ENCODE results near the gene RANBP17. TPM values are rescaled to one million over a fixed set of nuclear protein-coding genes. Genes with fewer than 3 reads are reported as not detected.

The RANBP17 gene
- total RNA-seq, 1 donor from 2014 or later: 49.7 TPM

DNA sequence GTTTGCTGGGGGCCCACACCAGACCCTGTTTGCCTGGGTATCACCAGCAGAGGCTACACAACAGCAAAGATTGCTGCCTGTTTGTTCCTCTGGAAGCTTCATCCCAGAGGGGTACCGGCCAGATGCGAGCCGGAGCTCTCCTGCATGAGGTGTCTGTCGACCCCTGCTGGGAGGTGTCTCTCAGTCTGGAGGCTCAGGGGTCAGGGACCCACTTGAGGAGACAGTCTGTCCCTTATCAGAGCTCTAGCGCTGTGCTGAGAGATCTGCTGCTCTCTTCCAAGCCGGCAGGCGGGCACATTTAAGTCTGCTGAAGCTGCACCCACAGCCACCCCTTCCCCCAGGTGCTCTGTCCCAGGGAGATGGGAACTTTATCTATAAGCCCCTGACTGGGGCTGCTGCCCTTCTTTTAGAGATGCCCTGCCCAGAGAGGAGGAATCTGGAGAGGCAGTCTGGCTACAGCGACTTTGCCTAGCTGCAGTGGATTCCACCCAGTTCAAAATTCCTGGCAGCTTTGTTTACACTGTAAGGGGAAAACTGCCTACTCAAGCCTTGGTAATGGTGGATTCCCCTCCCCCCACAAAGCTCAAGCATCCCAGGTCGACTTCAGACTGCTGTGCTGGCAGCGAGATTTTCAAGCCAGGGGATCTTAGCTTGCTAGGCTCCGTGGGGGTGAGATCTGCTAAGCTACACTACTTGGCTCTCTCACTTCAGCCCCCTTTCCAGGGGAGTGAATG lies 241.2 kb downstream of the RANBP17 start:
- peaks cover 34% of the 10 kb centered on the region for H3K9me3 Mint-ChIP-seq
- H3K4me3 Mint-ChIP-seq: no peak overlapping the region
- H3K4me3 ChIP-seq: no peak overlapping the region
- H3K9me3 ChIP-seq (ENCODE audit: low read depth): no peaks in the 10 kb centered on the region
- H3K4me1 ChIP-seq: peaks cover 10% of the 10 kb centered on the region
- no peaks in the 10 kb centered on the region for H3F3A ChIP-seq (ENCODE audit: low read depth)
- H3K36me3 ChIP-seq: no peaks in the 10 kb centered on the region
- H3K27me3 Mint-ChIP-seq (ENCODE audit: insufficient read depth, low read depth): no peaks in the 10 kb centered on the region
- peaks cover 14% of the 10 kb centered on the region for H3K36me3 Mint-ChIP-seq
- H3K9ac ChIP-seq: no peak overlapping the region
- H3K79me2 ChIP-seq (ENCODE audit: low read depth): no peaks in the 10 kb centered on the region
- H3K27me3 ChIP-seq: no peaks in the 10 kb centered on the region
- DNase-seq (ENCODE audit: low spot score): peak; percentile 50
- TF ChIP-seq EZH2phosphoT487 (IDR thresholded peaks at IDR 0.05) (no peak), EZH2 (IDR thresholded peaks at IDR 0.05) (no peak)
- TF ChIP-seq, protein P1, sequence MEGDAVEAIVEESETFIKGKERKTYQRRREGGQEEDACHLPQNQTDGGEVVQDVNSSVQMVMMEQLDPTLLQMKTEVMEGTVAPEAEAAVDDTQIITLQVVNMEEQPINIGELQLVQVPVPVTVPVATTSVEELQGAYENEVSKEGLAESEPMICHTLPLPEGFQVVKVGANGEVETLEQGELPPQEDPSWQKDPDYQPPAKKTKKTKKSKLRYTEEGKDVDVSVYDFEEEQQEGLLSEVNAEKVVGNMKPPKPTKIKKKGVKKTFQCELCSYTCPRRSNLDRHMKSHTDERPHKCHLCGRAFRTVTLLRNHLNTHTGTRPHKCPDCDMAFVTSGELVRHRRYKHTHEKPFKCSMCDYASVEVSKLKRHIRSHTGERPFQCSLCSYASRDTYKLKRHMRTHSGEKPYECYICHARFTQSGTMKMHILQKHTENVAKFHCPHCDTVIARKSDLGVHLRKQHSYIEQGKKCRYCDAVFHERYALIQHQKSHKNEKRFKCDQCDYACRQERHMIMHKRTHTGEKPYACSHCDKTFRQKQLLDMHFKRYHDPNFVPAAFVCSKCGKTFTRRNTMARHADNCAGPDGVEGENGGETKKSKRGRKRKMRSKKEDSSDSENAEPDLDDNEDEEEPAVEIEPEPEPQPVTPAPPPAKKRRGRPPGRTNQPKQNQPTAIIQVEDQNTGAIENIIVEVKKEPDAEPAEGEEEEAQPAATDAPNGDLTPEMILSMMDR (IDR thresholded peaks at IDR 0.05): no peak
- H3K27ac ChIP-seq: no peak overlapping the region
- H2AFZ ChIP-seq (replicated peaks): no peak overlapping the region
- H3K4me1 Mint-ChIP-seq: no peaks in the 10 kb centered on the region
- H4K20me1 ChIP-seq (ENCODE audit: low read depth): no peaks in the 10 kb centered on the region
- H3K27ac Mint-ChIP-seq: no peak overlapping the region
- H3K4me2 ChIP-seq: peak overlapping the region; percentile 13

DNA sequence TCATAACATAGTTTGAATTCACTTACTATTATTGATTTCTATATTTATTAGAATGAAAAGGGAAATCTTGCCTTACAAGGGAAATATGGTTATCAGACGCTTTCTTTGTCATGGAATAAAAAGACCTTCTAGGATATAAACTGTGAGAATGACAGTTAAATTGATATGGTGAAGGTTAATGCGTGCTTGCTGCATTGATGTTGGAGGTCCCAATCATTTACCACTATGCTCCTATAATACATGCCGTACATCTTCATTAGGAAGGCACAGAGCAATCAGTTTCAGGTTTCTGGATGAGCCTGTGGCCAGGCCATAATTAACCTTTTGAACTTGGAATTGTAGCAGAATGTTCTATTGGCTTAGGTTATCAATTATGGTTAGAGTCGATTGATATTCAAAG lies 245.9 kb downstream of the RANBP17 start:
- Histone ChIP-seq H3K27me3 (no peaks in the 10 kb centered on the region), H3K4me2 (no peak overlapping the region), H3F3A (ENCODE audit: low read depth) (no peaks in the 10 kb centered on the region), H3K9ac (no peak overlapping the region), H3K4me1 (peaks cover 10% of the 10 kb centered on the region), H3K4me3 (no peak overlapping the region), H3K27ac (no peak overlapping the region), H2AFZ (replicated peaks) (no peak overlapping the region), H4K20me1 (ENCODE audit: low read depth) (no peaks in the 10 kb centered on the region), H3K36me3 (no peaks in the 10 kb centered on the region), H3K9me3 (ENCODE audit: low read depth) (no peaks in the 10 kb centered on the region), H3K79me2 (ENCODE audit: low read depth) (no peaks in the 10 kb centered on the region)
- no peak for DNase-seq (ENCODE audit: low spot score)
- H3K9me3 Mint-ChIP-seq: peaks cover 6% of the 10 kb centered on the region
- TF ChIP-seq EZH2phosphoT487 (IDR thresholded peaks at IDR 0.05) (no peak), EZH2 (IDR thresholded peaks at IDR 0.05) (no peak)
- TF ChIP-seq, protein P1 (IDR thresholded peaks at IDR 0.05): no peak
- no peak overlapping the region for H3K27ac Mint-ChIP-seq
- H3K4me1 Mint-ChIP-seq: no peaks in the 10 kb centered on the region
- H3K4me3 Mint-ChIP-seq: no peak overlapping the region
- peaks cover 4% of the 10 kb centered on the region for H3K36me3 Mint-ChIP-seq
- no peaks in the 10 kb centered on the region for H3K27me3 Mint-ChIP-seq (ENCODE audit: insufficient read depth, low read depth)

DNA sequence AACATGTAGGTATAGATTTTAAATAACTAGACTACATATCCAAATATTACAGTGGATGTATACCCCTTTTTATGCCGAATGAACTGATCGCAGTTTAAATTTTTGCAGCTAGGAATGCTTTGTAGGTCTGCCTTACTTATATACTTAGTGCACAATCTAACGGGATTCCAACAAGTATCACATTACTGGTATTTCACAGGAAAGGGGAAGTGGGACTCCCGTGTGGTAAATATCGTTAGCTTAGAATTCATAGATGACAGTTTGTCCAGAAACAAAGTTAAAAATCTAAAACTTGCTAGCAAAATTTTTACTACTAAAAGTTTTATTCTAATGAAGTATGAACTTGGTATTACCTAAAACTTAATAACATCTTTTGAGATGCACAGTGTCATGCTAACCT lies 253.7 kb downstream of the RANBP17 start:
- Histone ChIP-seq H3K4me1 (no peaks in the 10 kb centered on the region), H3K4me3 (no peak overlapping the region), H4K20me1 (ENCODE audit: low read depth) (no peaks in the 10 kb centered on the region), H3K27me3 (no peaks in the 10 kb centered on the region), H2AFZ (replicated peaks) (no peak overlapping the region), H3K79me2 (ENCODE audit: low read depth) (no peaks in the 10 kb centered on the region), H3K9me3 (ENCODE audit: low read depth) (no peaks in the 10 kb centered on the region), H3K9ac (no peak overlapping the region), H3K27ac (no peak overlapping the region), H3K4me2 (no peak overlapping the region), H3K36me3 (no peaks in the 10 kb centered on the region), H3F3A (ENCODE audit: low read depth) (no peaks in the 10 kb centered on the region)
- TF ChIP-seq EZH2 (IDR thresholded peaks at IDR 0.05) (no peak), EZH2phosphoT487 (IDR thresholded peaks at IDR 0.05) (no peak)
- TF ChIP-seq, protein P1 (IDR thresholded peaks at IDR 0.05): no peak
- H3K36me3 Mint-ChIP-seq: peaks cover 2% of the 10 kb centered on the region
- H3K27me3 Mint-ChIP-seq (ENCODE audit: insufficient read depth, low read depth): no peaks in the 10 kb centered on the region
- H3K4me1 Mint-ChIP-seq: no peaks in the 10 kb centered on the region
- DNase-seq (ENCODE audit: low spot score): no peak
- peaks cover 8% of the 10 kb centered on the region for H3K9me3 Mint-ChIP-seq
- no peak overlapping the region for H3K27ac Mint-ChIP-seq
- no peak overlapping the region for H3K4me3 Mint-ChIP-seq
